HepG2 (cell line): ENCODE results near the gene ATRN. TPM values are rescaled to one million over a fixed set of nuclear protein-coding genes. Genes with fewer than 3 reads are reported as not detected.

Source experiments
- BCL6 ChIP-seq: IDR thresholded peaks from 2 replicates; pipeline ENCODE4 v1.6.1; 2016; ENCODE audit warnings: missing genetic modification reagents, missing compliant biosample characterization
- ELF4 ChIP-seq: sonication (generic); formaldehyde crosslinking; IDR thresholded peaks from 2 replicates; pipeline ENCODE4 v1.5.0; 2020; ENCODE audit warnings: missing genetic modification reagents, mild to moderate bottlenecking, moderate library complexity, borderline replicate concordance
- SIX4 ChIP-seq: sonication (generic); formaldehyde crosslinking; IDR thresholded peaks from 2 replicates; pipeline ENCODE4 v1.4.0; 2020; ENCODE audit warnings: missing genetic modification reagents
- SMARCE1 ChIP-seq: fragments of 450-650 bp; IDR thresholded peaks from 2 replicates; pipeline ENCODE4 v1.6.1; 2017; ENCODE audit warnings: borderline replicate concordance
- TAF1 ChIP-seq: sonication (generic); formaldehyde crosslinking; IDR thresholded peaks from 2 replicates; pipeline ENCODE4 v1.4.0; 2020; ENCODE audit warnings: missing genetic modification reagents
- XRCC5 ChIP-seq: fragments of 200-400 bp; formaldehyde crosslinking; optimal IDR thresholded peaks from 2 replicates; pipeline ENCODE3; 2017; ENCODE audit warnings: mild to moderate bottlenecking, low read length
- ZNF251 ChIP-seq: sonication (generic); formaldehyde crosslinking; IDR thresholded peaks from 2 replicates; pipeline ENCODE4 v1.9.0; 2021; ENCODE audit warnings: mild to moderate bottlenecking, missing genetic modification reagents
- ZNF383 ChIP-seq: sonication (generic); formaldehyde crosslinking; IDR thresholded peaks from 2 replicates; pipeline ENCODE4 v1.4.0; 2020; ENCODE audit warnings: missing genetic modification reagents, mild to moderate bottlenecking, borderline replicate concordance
- ZNF782 ChIP-seq: sonication (generic); formaldehyde crosslinking; IDR thresholded peaks from 2 replicates; pipeline ENCODE4 v1.4.0; 2020; ENCODE audit warnings: missing genetic modification reagents, mild to moderate bottlenecking, borderline replicate concordance
- polyA plus RNA-seq, 8 experiments: library from polyadenylated mRNA; depleted of rRNA in 3 of 8; stranded (reverse) in 7 of 8; unstranded in 1 of 8; fragments of >200 nt; fragmentation: Illumina TruSeq in 4 of 8; extraction: Trizol in 4 of 8; gene quantifications; 2 replicates each; pipeline versions ENCODE4 v1.2.1 to v1.2.3, GENCODE V29; 2011 to 2016; ENCODE audit warnings: low read depth in 4 of 8, missing spikeins in 1 of 8, mixed read lengths in 1 of 8; ENCODE audit not compliant: insufficient read depth in 1 of 8
- total RNA-seq, 5 experiments: library from RNA; depleted of rRNA; stranded (reverse); fragments of >200 nt; fragmentation: Illumina TruSeq; extraction: Trizol; gene quantifications; 2 replicates each; pipeline ENCODE4 v1.2.3, GENCODE V29; 2016; ENCODE audit warnings: low read depth in 1 of 5
- TF ChIP-seq, protein P1 (sequence below), 2 experiments: sonication (generic) in 1 of 2; formaldehyde crosslinking in 1 of 2; IDR thresholded peaks; 2 replicates each; pipeline versions ENCODE4 v1.6.1 to v1.9.0; 2014 to 2022; ENCODE audit warnings: antibody characterized with exemption in 1 of 2, borderline replicate concordance in 1 of 2, inconsistent platforms in 1 of 2, low read depth in 1 of 2, missing genetic modification reagents in 1 of 2
- TF ChIP-seq, protein P2 (sequence below): sonication (generic); formaldehyde crosslinking; IDR thresholded peaks from 2 replicates; pipeline ENCODE4 v1.4.0; 2020; ENCODE audit warnings: missing genetic modification reagents
- TF ChIP-seq, protein P3 (sequence below): sonication (generic); formaldehyde crosslinking; IDR thresholded peaks from 2 replicates; pipeline ENCODE4 v1.5.1; 2020; ENCODE audit warnings: mild to moderate bottlenecking, missing genetic modification reagents, moderate library complexity

The ATRN gene
- total and polyA plus RNA-seq, 2 of the 13 experiments (the other 11 are each of a cell fraction or from before 2014, with no cell fraction given): 44.2 to 81.1 TPM

- TF ChIP-seq, protein P1, sequence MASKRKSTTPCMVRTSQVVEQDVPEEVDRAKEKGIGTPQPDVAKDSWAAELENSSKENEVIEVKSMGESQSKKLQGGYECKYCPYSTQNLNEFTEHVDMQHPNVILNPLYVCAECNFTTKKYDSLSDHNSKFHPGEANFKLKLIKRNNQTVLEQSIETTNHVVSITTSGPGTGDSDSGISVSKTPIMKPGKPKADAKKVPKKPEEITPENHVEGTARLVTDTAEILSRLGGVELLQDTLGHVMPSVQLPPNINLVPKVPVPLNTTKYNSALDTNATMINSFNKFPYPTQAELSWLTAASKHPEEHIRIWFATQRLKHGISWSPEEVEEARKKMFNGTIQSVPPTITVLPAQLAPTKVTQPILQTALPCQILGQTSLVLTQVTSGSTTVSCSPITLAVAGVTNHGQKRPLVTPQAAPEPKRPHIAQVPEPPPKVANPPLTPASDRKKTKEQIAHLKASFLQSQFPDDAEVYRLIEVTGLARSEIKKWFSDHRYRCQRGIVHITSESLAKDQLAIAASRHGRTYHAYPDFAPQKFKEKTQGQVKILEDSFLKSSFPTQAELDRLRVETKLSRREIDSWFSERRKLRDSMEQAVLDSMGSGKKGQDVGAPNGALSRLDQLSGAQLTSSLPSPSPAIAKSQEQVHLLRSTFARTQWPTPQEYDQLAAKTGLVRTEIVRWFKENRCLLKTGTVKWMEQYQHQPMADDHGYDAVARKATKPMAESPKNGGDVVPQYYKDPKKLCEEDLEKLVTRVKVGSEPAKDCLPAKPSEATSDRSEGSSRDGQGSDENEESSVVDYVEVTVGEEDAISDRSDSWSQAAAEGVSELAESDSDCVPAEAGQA (IDR thresholded peaks at IDR 0.05; ENCODE audit: low read depth): no peak
- TF ChIP-seq, protein P1 (CRISPR knock-in tag; IDR thresholded peaks at IDR 0.05; ENCODE audit: borderline replicate concordance): no peak; the same call in 1 of the 2 replicates
- TF ChIP-seq ZNF251 (CRISPR knock-in tag): no peak
- peak; percentile 50; the same call in 1 of the 2 replicates for TF ChIP-seq ZNF383 (CRISPR knock-in tag)
- TF ChIP-seq BCL6 (CRISPR knock-in tag): peak; percentile 92
- TF ChIP-seq, protein P2, sequence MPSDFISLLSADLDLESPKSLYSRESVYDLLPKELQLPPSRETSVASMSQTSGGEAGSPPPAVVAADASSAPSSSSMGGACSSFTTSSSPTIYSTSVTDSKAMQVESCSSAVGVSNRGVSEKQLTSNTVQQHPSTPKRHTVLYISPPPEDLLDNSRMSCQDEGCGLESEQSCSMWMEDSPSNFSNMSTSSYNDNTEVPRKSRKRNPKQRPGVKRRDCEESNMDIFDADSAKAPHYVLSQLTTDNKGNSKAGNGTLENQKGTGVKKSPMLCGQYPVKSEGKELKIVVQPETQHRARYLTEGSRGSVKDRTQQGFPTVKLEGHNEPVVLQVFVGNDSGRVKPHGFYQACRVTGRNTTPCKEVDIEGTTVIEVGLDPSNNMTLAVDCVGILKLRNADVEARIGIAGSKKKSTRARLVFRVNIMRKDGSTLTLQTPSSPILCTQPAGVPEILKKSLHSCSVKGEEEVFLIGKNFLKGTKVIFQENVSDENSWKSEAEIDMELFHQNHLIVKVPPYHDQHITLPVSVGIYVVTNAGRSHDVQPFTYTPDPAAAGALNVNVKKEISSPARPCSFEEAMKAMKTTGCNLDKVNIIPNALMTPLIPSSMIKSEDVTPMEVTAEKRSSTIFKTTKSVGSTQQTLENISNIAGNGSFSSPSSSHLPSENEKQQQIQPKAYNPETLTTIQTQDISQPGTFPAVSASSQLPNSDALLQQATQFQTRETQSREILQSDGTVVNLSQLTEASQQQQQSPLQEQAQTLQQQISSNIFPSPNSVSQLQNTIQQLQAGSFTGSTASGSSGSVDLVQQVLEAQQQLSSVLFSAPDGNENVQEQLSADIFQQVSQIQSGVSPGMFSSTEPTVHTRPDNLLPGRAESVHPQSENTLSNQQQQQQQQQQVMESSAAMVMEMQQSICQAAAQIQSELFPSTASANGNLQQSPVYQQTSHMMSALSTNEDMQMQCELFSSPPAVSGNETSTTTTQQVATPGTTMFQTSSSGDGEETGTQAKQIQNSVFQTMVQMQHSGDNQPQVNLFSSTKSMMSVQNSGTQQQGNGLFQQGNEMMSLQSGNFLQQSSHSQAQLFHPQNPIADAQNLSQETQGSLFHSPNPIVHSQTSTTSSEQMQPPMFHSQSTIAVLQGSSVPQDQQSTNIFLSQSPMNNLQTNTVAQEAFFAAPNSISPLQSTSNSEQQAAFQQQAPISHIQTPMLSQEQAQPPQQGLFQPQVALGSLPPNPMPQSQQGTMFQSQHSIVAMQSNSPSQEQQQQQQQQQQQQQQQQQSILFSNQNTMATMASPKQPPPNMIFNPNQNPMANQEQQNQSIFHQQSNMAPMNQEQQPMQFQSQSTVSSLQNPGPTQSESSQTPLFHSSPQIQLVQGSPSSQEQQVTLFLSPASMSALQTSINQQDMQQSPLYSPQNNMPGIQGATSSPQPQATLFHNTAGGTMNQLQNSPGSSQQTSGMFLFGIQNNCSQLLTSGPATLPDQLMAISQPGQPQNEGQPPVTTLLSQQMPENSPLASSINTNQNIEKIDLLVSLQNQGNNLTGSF: no peak
- no peak for TF ChIP-seq SMARCE1
- peak; percentile 29 for TF ChIP-seq XRCC5
- no peak for TF ChIP-seq ZNF782 (CRISPR knock-in tag)
- TF ChIP-seq ELF4 (CRISPR knock-in tag): peak; percentile 58; the same call in 1 of the 2 replicates
- TF ChIP-seq SIX4: peak; percentile 83; the same call in 1 of the 2 replicates
- no peak; the same call in 1 of the 2 replicates for TF ChIP-seq TAF1 (CRISPR knock-in tag)
- TF ChIP-seq, protein P3, sequence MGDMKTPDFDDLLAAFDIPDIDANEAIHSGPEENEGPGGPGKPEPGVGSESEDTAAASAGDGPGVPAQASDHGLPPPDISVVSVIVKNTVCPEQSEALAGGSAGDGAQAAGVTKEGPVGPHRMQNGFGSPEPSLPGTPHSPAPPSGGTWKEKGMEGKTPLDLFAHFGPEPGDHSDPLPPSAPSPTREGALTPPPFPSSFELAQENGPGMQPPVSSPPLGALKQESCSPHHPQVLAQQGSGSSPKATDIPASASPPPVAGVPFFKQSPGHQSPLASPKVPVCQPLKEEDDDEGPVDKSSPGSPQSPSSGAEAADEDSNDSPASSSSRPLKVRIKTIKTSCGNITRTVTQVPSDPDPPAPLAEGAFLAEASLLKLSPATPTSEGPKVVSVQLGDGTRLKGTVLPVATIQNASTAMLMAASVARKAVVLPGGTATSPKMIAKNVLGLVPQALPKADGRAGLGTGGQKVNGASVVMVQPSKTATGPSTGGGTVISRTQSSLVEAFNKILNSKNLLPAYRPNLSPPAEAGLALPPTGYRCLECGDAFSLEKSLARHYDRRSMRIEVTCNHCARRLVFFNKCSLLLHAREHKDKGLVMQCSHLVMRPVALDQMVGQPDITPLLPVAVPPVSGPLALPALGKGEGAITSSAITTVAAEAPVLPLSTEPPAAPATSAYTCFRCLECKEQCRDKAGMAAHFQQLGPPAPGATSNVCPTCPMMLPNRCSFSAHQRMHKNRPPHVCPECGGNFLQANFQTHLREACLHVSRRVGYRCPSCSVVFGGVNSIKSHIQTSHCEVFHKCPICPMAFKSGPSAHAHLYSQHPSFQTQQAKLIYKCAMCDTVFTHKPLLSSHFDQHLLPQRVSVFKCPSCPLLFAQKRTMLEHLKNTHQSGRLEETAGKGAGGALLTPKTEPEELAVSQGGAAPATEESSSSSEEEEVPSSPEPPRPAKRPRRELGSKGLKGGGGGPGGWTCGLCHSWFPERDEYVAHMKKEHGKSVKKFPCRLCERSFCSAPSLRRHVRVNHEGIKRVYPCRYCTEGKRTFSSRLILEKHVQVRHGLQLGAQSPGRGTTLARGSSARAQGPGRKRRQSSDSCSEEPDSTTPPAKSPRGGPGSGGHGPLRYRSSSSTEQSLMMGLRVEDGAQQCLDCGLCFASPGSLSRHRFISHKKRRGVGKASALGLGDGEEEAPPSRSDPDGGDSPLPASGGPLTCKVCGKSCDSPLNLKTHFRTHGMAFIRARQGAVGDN (CRISPR knock-in tag): no peak
Observed at GRCh38 chr20:3541887-3542721, 71.3 kb downstream of the ATRN start (continued).
